Tibial nerve (tissue), 3 donors: ENCODE results near the gene TMEM8B.

Experiments
- POLR2A ChIP-seq, 2 donors: fragments of 450-650 bp; IDR thresholded peaks; one replicate each; pipeline ENCODE4 v1.6.1; 2017; ENCODE audit warnings: antibody characterized with exemption in 2 of 2, mild to moderate bottlenecking in 2 of 2, moderate library complexity in 2 of 2
- TF ChIP-seq, protein P1 (sequence below), 5 experiments: fragments of 200-600 bp in 3 of 5; fragments of 450-650 bp in 2 of 5; sonication (generic) in 3 of 5; IDR thresholded peaks; one replicate each; pipeline ENCODE4 v1.5.1; 2016 to 2019; ENCODE audit warnings: antibody characterized with exemption in 5 of 5, mild to moderate bottlenecking in 3 of 5, moderate library complexity in 2 of 5

DNA sequence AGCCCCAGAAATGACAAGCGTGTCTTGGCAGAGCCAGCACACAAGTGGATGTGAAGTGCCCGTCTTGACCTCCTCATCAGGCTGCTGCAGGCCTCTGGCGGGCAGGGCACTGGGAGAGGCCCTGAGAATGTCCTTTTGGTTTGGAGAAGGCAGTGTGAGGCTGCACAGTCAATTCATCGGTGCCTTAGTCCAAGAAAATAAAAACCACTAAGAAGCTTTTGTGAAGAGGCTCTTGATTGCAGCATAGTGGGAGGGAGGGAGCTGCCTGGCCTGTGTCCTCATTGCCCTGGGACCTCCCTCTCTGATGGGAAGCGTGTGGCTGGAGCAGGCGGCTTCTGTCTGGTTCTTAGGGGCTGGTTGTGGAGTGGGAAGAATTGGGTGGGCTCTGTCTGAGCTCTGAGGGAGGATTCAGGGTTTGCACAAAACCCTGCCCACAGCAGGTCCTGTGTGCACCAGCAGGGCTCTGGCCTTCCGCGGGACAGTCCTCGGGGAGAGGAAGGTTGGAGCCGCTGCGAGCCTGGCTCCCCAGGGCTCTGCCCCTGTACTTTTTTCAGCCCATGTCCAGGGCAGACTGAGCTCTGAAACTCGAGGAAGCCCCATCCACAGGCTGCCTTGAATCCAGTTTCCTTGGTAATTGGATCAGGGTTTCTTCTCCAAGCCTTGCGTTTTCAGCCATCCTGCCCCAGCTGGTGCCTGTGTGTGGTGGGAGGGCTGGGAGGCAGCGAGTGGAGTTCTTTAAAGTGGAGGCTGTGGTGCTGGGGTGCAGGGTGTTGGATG, 78.1 kb downstream of the TMEM8B start:
- TF ChIP-seq, protein P1, sequence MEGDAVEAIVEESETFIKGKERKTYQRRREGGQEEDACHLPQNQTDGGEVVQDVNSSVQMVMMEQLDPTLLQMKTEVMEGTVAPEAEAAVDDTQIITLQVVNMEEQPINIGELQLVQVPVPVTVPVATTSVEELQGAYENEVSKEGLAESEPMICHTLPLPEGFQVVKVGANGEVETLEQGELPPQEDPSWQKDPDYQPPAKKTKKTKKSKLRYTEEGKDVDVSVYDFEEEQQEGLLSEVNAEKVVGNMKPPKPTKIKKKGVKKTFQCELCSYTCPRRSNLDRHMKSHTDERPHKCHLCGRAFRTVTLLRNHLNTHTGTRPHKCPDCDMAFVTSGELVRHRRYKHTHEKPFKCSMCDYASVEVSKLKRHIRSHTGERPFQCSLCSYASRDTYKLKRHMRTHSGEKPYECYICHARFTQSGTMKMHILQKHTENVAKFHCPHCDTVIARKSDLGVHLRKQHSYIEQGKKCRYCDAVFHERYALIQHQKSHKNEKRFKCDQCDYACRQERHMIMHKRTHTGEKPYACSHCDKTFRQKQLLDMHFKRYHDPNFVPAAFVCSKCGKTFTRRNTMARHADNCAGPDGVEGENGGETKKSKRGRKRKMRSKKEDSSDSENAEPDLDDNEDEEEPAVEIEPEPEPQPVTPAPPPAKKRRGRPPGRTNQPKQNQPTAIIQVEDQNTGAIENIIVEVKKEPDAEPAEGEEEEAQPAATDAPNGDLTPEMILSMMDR (IDR thresholded peaks at IDR 0.05), result peak in 1 of 5 experiments; percentile 20
- peak in 1 of 2 donors; percentile 52 for TF ChIP-seq POLR2A (IDR thresholded peaks at IDR 0.05)
